GM18508 (cell line): ENCODE data around the gene EDEM1.
"Not testable (repeated sequence)": the region's sequence is repeated elsewhere in the genome, so short reads cannot be mapped to it uniquely, and the experiment has no call there.

Experiments used
- ATAC-seq: cut with Tn5 transposase; IDR thresholded peaks from one replicate; pipeline ENCODE4 v1.9.1; 2021; ENCODE audit warnings: moderate number of reproducible peaks; ENCODE audit not compliant: insufficient read depth, unreplicated experiment

Gene EDEM1

DNA sequence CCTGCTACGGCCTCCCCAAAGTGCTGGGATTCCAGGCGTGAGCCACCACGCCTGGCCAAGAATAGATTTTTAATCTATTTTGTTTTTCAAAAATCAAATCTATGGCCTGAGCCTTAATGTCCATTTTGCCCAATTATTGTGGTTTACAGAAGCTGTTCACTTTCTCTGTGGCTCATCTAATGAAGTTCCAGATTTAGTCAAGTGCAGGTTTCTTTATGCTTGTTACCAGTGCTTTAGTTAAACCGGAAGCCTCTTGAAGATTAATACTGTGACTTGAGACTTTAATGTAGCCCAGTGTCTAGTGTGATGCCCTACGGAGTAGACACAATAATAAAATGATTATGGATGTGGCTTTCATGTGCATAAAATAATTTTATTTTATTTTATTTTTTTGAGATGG, 16.5 kb upstream of the EDEM1 start:
- no peak for ATAC-seq

DNA sequence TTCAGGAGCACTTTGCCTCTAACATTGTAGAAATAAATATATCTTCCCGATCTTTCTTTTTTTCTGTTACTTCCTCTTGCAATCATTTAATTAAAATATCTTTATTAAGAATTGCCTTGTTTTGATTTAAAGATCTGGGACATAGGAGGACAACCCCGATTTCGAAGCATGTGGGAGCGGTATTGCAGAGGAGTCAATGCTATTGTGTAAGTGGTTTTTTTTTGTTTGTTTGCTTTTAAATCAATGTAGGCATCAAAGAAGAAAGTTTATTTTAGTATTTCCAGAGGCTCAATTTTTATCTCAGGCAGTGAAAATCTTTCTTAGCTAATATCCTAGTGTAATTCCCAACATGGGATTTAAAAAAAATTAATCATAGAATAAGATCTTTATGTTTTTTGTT, 15.5 kb upstream of the EDEM1 start:
- ATAC-seq, result no peak

DNA sequence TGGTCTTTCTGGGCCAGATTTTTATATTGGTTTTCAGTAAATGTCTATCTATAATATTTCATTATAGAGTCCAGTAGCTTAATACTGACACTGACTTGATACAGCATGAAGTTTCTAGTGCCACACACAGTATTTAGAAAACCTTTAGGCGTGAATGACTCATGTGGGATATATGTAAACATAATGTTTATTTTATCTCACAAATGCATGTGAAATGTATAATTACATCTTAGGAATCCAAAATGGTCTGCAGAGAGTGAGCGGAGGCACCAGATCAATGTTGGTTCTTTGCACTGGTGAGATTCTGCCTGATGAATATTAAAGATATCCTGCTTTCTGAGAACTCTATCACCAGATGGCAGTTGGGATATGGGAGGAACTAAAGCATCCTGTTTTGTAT, 8.5 kb upstream of the EDEM1 start:
- not testable (repeated sequence) for ATAC-seq

DNA sequence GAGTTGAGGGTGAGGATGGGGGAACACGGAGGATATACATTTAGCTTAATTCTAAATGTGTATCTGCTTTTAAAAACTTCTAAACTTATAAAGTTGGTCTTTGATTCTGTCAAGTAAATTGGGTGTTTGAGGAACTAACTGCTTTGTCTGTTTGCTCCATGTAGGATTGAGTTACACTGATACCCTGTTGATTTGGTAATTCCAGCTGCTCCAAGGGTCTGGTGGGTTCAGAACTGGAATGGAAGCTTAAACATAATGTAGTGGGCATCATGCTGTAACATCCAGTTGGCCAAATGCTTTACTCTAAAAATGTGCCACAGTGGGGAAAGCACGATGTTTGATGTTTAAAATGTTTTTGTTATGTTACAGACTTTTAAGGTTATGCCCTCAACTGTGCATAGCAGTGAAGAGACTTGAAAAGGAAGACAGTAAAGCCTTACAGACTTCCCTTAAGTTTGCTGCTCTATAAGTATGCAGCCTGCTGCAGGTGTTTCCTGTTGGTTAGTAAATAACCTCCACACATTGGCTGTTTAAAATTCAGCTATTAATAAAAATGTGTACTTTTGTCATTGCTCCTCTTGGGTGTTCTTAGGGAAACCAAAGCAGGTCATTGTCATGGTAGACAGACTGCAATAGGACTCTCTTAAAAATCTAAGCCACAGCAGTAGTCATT, 5.9 kb upstream of the EDEM1 start:
- peak; percentile 59 for ATAC-seq

DNA sequence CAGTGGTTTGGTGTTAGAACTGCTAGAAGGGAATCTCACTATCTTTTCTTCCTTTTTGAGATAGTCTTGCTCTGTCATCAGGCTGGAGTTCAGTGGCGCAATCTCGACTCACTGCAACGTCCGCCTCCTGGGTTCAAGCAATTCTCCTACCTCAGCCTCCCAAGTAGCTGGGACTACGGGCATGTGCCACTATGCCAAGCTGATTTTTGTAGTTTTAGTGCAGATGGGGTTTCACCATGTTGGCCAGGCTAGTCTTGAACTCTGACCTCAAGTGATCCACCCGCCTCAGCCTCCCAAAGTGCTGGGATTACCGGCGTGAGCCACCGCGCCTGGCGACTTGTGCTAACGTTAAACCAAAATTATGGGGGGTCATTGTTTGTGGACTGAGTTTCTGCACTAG, 3.8 kb upstream of the EDEM1 start:
- ATAC-seq, result not testable (repeated sequence)

DNA sequence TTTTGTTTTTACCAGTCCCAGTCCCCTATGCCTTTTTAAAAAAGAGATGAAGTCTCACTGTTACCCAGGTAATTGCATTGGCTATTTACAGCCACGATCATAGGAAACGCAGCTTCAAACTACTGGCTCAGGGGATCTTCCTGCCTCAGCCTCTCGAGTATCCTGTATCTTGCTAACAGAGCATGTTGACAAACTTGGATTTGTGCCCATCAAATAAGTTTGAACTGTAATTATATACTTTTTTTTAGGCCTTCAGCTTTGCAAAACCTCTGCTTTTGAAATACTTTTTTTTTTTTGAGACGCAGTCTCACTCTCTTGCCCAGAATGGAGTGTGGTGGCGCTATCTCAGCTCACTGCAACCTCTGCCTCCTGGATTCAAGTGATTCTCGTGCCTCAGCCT, 3.0 kb upstream of the EDEM1 start:
- ATAC-seq, result no peak

DNA sequence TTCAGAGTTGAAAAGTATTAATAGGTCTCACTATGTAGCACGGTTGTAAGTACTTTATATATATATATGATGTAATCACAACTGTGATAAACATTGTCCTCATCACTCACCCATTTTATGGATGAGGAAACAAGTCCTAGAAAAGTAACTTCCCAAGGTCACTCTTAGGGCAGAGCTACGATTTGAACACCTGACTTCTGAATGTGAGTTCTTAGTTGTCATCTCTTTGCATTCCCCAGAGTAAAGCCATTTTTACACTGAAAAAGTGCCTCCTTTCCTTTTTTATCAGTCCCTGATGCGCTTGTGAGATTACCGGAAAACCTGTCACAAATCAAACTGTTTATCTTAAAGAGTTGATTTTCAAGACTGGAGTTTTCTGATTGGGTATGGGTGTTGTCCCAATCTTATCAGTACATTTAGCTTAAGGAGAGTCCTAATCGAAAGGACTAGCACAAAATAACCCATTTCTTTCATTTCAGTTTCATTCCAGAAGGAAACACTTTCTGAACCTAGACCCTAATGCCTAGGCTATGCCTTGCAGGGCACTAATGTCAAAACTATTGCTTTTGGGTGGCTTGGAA, 2.3 kb upstream of the EDEM1 start:
- no peak for ATAC-seq

DNA sequence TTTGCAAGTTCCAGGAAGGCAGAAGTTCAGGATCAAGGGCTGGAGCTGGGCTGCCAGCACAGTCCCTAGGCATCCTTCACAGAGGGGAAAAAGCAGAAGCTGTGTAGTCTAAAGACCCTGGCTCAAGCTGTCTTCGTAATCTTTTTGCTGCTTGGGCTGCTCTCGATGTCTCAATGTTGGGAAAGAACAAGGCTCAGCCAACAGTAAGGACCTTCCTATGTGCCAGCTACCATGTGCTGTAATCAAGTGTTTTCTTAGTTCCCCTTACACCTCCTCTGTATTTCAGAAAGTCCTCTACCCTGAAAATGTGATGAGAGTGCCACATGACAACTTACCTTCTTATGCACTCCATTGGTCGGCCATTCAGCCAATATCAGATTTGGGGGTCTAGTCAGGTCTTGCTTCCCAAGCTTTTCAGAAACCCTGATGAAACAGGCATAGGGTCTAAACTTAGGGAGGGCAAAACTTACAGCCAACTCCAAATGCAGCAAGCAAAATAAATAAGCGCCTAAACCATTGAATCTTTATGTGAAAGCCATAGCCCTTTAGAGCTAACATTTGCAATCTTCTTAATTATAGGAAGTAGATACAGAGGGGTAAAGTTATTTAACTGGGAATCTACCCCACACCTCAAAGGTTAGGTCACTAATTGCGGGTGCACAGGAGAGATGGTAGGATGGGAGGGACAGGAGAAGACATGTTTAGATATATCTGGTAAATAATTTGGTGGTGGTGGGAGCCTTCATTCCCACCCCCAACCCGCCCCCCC, 1.2 kb upstream of the EDEM1 start:
- no peak for ATAC-seq

DNA sequence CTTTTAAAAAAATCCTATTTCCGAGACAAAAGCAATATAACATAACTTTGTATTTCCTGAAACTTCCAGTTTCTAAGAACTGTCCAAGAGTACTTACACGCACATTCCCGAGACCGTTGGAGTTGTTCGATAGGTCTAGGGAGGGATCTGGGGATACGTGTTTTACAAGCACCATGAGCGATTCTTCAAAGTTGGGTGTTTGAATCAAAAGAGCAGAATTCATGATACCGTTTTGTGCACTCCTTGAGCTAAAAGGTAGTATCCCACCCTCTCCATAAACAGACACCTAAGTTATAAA, 700 bp upstream of the EDEM1 start:
- no peak for ATAC-seq

DNA sequence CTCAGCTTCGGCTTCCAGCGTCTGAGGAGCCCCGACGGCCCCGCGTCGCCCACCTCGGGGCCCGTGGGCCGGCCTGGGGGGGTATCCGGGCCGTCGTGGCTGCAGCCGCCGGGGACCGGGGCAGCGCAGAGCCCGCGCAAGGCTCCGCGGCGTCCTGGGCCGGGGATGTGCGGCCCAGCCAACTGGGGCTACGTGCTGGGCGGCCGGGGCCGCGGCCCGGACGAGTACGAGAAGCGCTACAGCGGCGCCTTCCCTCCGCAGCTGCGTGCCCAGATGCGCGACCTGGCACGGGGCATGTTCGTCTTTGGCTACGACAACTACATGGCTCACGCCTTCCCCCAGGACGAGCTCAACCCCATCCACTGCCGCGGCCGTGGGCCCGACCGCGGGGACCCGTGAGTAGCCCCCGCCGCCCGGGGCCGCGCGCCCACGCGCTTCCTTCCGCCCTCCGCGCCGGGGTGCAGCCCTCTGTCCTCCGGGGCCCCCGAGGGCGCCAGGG, 462 bp downstream of the EDEM1 start:
- no peak for ATAC-seq

DNA sequence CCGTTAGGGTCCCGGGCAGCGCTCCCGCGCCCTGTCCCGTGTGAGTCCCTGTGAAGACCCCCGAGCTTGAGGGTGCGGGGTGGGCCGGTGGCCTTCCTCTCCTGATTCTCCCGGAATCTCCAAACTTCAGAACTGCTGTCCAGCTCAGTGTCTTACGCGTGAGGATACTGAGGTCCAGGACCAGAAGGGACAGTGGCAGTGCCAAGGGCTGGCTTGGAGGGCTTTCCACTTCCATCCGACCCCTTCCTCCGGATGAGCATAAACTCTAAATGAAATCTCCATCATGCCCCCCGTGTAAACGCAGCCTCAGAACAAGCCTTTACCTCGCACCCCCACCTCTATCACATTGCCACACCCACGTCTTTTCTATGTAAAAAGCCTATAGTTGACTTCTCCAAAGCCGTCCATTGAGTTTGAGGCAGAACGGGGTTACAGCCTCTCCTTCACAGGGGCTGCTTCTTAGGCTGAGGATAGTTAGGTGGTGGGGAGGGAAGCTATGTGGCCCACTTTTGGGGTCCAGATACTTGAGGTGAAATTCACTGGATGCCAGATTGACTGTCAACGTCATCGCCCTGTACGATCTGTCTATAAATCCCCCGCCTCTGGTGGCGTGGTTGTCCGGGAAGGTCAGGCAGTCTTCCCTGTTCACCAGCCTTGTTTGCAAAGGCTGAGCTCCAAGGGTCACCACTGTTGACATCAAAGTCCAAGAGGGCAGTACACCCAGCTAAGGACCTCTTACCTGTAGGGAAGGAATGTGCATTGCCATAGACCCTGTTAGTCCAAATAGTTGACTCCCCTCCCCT, 1.1 kb downstream of the EDEM1 start:
- ATAC-seq, result no peak

DNA sequence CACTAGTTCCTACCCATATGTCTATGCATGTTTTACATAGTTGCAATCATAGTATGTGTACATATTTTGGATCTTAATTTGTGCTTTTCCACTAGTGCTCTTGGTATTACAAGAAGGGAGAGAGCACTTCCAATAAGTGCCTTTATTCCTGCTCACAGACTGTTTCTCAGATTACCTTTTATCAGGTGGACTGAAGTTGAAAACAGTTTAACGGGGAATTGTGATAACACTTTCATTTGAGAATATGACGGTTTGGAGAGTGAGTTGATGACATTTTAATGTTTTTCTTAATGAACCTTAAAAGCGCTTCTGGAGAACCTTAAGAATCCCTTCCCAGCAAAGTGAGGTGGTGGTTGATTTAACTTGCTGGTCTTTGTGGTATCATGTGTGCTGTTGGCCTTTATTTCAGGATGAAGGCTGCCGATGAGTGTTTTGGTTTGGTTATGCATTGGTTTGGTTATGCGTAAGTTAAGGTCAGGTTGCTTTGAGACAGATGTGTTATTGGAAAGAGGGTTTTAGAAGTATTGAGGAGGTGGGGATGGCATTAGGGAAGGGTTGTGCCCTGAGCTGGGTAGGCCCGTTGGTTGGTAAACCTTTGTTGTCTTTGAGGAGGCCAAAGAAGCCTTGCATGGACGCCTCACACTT, 2.8 kb downstream of the EDEM1 start:
- no peak for ATAC-seq

DNA sequence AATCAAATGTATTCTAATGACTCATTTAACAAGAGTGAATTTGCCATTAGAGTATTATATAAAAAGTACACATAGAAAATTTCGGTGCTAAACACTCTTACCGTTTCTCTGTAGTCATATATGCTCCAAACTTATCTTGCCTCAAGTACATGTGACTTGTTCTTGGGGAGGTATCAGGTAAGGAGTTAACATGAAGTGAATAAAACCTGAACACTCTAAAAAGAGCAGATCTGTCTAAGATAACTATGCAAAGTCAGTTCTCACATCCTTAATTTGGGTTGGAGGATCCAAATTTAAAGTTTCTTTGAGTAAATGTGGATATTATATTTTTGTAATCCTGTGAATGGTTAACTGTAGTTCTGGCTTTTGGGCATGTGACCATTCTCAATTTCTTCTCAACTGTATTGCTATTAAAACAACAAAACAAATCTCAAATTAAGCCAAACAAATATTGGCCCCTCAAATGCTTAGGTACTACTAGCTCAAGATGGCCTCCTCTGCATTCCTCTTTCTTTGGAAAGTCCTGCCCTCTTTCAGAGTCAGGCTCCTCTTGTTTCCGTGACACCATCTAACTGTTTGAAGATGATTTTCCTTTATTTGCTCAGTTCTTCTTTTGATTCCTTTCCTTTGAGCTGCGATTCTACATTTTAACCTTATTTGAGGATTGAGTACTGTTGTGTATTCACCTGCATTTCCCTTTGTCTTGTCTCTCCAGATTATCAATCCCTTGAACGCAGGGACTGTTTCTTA, 4.2 kb downstream of the EDEM1 start:
- ATAC-seq, result peak; percentile 19

DNA sequence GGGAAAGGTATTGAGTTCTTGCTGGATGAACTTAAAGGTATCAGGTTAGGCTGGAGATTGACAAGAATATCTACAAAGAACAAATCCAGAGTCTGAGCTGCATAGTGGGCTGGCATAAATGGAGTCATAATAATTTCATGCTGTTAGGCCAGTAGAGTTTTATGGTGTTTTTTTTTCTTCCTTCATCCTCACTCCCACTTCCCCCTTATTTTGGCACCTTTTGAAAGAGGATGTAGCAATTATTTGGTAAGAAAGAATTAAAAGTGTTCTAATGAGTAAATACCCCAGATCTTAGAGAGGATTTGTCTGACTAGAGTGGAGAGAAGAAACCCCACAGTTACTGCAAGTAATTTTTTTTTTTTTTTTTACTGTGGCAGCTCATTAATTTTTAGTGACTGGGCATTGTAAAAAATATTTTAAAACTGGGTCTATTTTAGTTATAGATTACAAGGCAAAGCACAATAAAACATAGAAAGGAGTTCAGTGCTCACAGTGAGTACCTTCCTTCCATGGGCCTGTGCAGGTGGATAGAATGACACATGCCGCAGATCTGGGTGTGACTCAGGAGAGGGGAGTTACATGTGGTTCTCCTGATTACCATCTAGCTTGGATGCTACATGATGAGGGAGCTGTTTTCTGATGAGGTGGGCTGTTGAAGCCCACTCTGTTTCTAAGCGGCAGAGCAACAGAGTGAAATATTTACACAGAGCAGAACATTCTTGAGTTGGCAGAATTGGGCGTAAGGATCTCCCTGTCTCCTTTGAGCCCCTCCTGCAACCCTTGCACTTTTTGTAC, 5.3 kb downstream of the EDEM1 start:
- no peak for ATAC-seq

DNA sequence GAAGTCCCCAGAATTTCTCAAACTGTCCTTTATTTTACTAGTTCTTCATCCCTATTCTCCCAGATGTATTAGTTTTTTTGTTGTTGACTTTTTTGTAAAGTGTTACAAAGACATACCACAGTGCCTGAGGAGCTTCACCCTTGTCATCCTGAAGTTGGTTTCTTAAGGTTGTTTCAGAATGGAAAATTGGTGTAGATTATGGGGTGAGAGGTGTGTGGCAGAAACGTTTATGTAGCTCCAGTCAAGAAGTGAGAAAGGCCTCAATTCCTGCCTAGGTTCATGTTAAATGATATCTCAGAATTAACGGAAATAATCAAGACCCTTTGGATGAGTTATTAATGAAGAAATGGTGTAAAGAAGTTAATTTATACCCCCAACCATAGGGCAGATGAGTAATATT, 6.8 kb downstream of the EDEM1 start:
- no peak for ATAC-seq

DNA sequence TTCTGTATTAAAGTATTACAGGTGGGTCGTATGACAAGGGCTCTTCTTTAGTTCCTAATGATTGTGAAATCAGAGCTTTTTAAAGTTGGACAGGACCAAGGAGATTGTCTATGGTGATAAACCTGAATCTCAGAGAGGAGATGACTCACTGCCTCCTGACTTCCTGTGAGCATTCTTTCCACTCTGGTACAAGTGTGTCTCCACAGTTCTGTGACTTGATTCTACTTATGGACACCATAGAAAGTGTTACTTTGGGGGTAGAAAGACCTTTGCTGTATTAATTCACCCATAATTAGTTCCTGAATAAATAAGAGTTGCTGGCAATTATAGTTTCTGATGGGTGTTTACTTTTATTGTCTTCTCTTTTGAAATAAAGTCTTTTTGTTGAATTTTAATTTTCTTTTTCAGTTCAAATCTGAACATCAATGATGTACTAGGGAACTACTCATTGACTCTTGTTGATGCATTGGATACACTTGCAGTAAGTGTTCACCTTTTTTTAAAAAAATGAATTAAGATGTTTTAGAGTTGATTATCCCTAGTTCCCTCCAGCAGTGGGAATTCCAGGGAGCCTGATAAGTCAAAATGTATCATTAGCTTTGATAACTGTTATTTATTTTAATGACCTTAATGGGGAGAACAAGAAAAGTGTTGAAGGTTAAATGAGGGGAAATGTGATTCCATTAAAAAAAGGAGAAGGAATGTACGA, 7.4 kb downstream of the EDEM1 start:
- ATAC-seq, result peak; percentile 29

DNA sequence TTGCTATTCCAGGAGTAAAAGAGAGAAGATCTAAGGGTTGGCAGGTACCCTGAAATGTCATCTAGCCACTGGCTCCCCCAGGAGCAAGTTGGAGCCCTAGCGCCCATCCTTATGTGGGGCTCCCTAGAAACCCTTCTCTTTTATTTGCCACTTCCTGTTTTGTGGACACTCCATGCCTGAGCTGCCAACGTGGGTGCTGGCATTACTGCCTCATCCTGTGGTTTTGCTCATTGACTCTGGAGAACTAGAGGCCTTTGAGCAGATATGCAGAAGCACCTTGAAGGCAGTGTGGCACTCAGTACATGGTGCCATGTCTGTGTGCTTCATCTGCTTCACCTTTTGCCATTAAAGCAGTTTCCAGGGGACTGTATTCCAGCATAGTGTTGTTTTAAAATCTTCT, 8.1 kb downstream of the EDEM1 start:
- no peak for ATAC-seq

DNA sequence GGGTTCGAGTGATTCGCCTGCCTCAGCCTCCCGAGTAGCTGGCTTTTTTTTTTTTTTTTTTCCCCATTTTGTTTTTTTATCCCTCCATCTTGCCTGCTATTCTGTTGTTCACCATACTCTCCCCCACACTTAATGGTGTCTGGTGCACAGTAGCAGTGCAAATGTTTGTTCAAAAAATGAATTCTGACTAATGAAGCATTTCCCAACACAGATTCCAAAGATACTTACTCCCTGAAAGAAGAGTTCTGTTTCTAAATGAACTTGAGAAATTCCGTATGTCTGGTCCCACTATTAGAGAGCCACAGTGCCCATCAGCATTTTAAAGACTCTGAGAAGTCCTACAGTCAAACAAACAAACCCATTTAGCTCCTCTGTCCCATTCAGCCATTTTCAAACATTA, 9.5 kb downstream of the EDEM1 start:
- ATAC-seq, result no peak
